ENCODE measurements around the gene IRGM. TPM values are rescaled to one million over a fixed set of nuclear protein-coding genes. Genes with fewer than 3 reads are reported as not detected.

The IRGM gene
- total and polyA plus RNA-seq, 2 of the 8 experiments (the other 6 are each of a cell fraction or from before 2014, with no cell fraction given) = 0.11 TPM; not detected in 1

GRCh38 chr5:150851039-150851438 is 4.7 kb downstream of the IRGM start:
- Histone ChIP-seq H3K4me2 (ENCODE audit: insufficient read depth in 1 of 2, low read depth in 2 of 2, low read length in 2 of 2) (no peak overlapping the region), H2BK15ac (ENCODE audit: low read length) (no peak overlapping the region), H3K9ac (replicated peaks in 1 of 4; ENCODE audit: extremely low read depth in 1 of 4, low read depth in 3 of 4, low read length in 3 of 4) (no peak overlapping the region), H2AFZ (ENCODE audit: low read length) (peak overlapping the region; percentile 89), H3K56ac (replicated peaks; ENCODE audit: insufficient read length, low read depth, low read length) (no peak overlapping the region), H2BK20ac (ENCODE audit: low read length) (no peak overlapping the region), H3K23ac (ENCODE audit: insufficient read length) (no peak overlapping the region), H3K4me1 (replicated peaks in 1 of 4; ENCODE audit: control insufficient read depth in 3 of 4, insufficient read depth in 4 of 4, low read length in 3 of 4) (peaks cover 0 to 3% (median 0%) of the 10 kb centered on the region in 4 experiments; a peak in 1 of 7 replicates), H3K4me3 (ENCODE audit: extremely low read depth in 1 of 4, insufficient read depth in 2 of 4, low read depth in 3 of 4, low read length in 4 of 4) (no peak overlapping the region), H4K20me1 (replicated peaks in 1 of 2; ENCODE audit: control insufficient read depth in 1 of 2, insufficient read depth in 2 of 2, low read length in 2 of 2) (no peaks in the 10 kb centered on the region), H2BK5ac (ENCODE audit: low read depth, low read length) (no peak overlapping the region), H3K14ac (ENCODE audit: insufficient read length) (no peak overlapping the region), H3K27ac (ENCODE audit: low read depth, low read length) (no peak overlapping the region), H2BK120ac (replicated peaks; ENCODE audit: low read depth, low read length) (no peak overlapping the region), H3K4ac (replicated peaks; ENCODE audit: insufficient read length, low read depth, low read length) (no peak overlapping the region), H3K18ac (ENCODE audit: extremely low read depth, low read length) (no peak overlapping the region), H3K79me1 (ENCODE audit: low read depth, low read length) (no peaks in the 10 kb centered on the region), H2AK5ac (ENCODE audit: low read depth, low read length) (no peak overlapping the region), H2BK12ac (ENCODE audit: low read depth, low read length) (no peak overlapping the region), H3K36me3 (ENCODE audit: control insufficient read depth in 2 of 4, insufficient read depth in 4 of 4, low read length in 3 of 4) (no peaks in the 10 kb centered on the region), H3K79me2 (ENCODE audit: control insufficient read depth in 1 of 2, insufficient read depth in 2 of 2, low read length in 2 of 2) (no peaks in the 10 kb centered on the region), H3K23me2 (ENCODE audit: low read depth, low read length) (no peaks in the 10 kb centered on the region), H3K9me3 (ENCODE audit: insufficient read depth in 2 of 2, low read depth in 1 of 2, low read length in 1 of 2) (no peaks in the 10 kb centered on the region), H4K91ac (replicated peaks; ENCODE audit: insufficient read length, low read length) (no peak overlapping the region), H3K27me3 (replicated peaks in 1 of 4; ENCODE audit: control insufficient read depth in 3 of 4, extremely low read depth in 1 of 4, insufficient read depth in 3 of 4, low read length in 3 of 4) (peaks cover 0 to 5% (median 4%) of the 10 kb centered on the region in 4 experiments; a peak in 4 of 7 replicates), H4K5ac (ENCODE audit: insufficient read length, low read depth, low read length) (no peak overlapping the region), H4K8ac (ENCODE audit: extremely low read depth, insufficient read depth, low read length) (no peak overlapping the region)
- FAIRE-seq (no peak), DNase-seq (ENCODE audit: low read depth in 1 of 2, low spot score in 2 of 2) (no peak)
- ChIA-PET CTCF (ENCODE audit: partially characterized antibody) (interaction anchor here (0.6 to 2.2 kb wide), 9 partner anchors 8 to 197 kb away, joined by 3 to 13 read pairs (median 3); no protein-coding TSS in a partner anchor), POLR2A (ENCODE audit: partially characterized antibody) (no interaction called here)
- no peak for TF ChIP-seq ATF2 (IDR thresholded peaks at IDR 0.05; ENCODE audit: low read length)
- TF ChIP-seq TBP (IDR thresholded peaks at IDR 0.05; ENCODE audit: low read depth, low read length) = no peak
- TF ChIP-seq KDM5A (IDR thresholded peaks at IDR 0.05; ENCODE audit: low read length) = no peak
- TF ChIP-seq BRCA1 (IDR thresholded peaks at IDR 0.05; ENCODE audit: low read depth, low read length) = no peak
- TF ChIP-seq TAF1 (IDR thresholded peaks at IDR 0.05; ENCODE audit: low read depth, low read length) = no peak
- no peak for TF ChIP-seq CHD2 (IDR thresholded peaks at IDR 0.05; ENCODE audit: low read length)
- WGBS, 2 experiments (ENCODE audit: extremely low coverage in 1 of 2, insufficient coverage in 1 of 2, insufficient read length in 1 of 2, insufficient replicate concordance in 2 of 2, low coverage in 1 of 2, low lambda C conversion rate in 2 of 2, missing lambda C conversion rate in 1 of 2) = 80% methylated on average over 3 of the region's 3 CpGs; no CpG with 5 or more reads in 1 of the 2 experiments

Measured in H1 (cell line).